D721Med (cell line): Measurements from ENCODE around the gene MCTP2.

Source experiments
- DNase-seq: peaks from one replicate; pipeline ENCODE4 v3.0.0; 2011; ENCODE audit warnings: low spot score; ENCODE audit not compliant: insufficient read length
- FAIRE-seq: peaks from 2 replicates; lab custom pipeline; 2011; peaks lifted over from hg19 to GRCh38; lab: Jason Lieb, UNC
- TF ChIP-seq, protein P1 (sequence below): IDR thresholded peaks from 2 replicates; pipeline ENCODE4 v1.5.1; 2012; ENCODE audit warnings: mild to moderate bottlenecking, control low read depth; ENCODE audit not compliant: insufficient read depth; ENCODE audit errors: missing control alignments

Gene MCTP2

DNA sequence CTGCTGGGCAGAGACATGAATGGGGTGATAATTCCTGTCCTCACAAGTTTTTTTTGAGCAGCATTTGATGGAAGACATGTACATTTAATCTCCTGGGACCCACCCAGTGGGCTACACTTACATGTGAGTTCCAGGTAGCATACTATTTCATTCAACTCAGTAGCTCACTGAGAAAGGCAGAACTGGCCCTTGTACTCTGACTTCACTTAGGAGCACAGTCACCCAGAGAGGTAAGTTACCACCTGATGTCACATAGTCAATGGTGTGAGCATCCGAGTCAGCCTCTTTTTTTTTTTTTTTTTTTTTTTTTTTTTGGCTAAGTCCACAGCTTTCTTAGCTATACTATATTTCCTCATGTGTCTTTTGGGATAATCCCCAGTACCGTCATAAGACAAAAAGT, 32.7 kb upstream of the MCTP2 start:
- TF ChIP-seq, protein P1, sequence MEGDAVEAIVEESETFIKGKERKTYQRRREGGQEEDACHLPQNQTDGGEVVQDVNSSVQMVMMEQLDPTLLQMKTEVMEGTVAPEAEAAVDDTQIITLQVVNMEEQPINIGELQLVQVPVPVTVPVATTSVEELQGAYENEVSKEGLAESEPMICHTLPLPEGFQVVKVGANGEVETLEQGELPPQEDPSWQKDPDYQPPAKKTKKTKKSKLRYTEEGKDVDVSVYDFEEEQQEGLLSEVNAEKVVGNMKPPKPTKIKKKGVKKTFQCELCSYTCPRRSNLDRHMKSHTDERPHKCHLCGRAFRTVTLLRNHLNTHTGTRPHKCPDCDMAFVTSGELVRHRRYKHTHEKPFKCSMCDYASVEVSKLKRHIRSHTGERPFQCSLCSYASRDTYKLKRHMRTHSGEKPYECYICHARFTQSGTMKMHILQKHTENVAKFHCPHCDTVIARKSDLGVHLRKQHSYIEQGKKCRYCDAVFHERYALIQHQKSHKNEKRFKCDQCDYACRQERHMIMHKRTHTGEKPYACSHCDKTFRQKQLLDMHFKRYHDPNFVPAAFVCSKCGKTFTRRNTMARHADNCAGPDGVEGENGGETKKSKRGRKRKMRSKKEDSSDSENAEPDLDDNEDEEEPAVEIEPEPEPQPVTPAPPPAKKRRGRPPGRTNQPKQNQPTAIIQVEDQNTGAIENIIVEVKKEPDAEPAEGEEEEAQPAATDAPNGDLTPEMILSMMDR = no peak
- FAIRE-seq = no peak
- DNase-seq = no peak

DNA sequence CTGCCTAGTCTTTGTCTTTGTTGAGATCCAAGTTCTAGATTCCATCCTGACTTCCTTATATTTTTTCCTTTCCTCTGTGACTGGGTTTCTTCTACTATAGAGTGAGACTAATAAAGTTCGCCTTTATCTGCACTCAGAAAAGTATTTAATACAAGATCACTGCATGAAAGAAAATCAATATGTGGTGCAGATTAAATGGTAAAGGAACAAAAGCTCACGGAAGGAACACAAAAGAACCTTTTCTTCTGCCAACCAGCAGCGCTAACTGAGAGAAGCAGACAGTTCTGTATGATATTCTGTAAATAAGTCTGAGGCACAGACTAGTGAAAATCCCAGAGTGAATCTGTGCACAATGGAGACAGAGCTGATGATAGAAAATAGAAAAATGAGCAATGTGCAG, 31.6 kb upstream of the MCTP2 start:
- FAIRE-seq (no peak), DNase-seq (no peak)
- TF ChIP-seq, protein P1 = no peak

DNA sequence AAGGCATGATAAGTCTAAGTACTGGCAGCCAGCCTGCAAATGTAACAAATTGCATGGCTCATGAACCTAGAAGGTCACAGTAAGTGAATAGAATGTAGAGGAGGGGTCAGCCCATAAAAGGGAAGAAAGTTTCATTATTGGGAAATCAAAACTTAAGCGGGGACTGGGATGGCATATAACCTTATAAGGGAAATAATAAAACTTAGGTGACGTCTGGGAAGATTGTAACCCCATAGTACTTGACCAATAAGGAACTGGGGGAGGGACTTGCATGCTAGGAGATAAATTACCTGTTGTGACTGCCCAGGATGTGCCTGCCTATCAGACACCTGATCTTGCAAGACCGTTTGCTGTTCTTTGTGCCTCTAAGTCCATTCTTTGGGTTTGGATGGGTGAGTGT, 28.1 kb upstream of the MCTP2 start:
- no peak for FAIRE-seq
- DNase-seq = no peak
- TF ChIP-seq, protein P1 = no peak

DNA sequence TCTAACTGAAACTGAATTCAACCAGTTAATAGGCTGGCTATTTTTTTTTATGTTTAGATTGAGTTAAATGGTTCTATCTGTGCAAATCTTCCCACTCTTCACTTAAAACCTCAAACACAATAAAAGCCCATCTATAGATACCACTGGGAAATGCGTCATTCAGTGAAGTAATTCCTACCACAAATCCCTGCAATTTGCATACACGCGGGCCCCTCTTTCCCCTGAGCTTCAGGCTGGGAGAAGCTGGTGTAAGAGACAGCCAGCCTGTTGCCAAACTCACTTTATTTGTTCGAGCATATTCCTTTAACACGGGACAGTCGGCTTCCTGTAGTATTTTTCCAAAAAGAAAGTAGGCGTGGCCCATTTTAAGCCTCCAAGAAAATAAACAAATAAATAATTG, 26.0 kb upstream of the MCTP2 start:
- DNase-seq = no peak
- TF ChIP-seq, protein P1 = no peak

DNA sequence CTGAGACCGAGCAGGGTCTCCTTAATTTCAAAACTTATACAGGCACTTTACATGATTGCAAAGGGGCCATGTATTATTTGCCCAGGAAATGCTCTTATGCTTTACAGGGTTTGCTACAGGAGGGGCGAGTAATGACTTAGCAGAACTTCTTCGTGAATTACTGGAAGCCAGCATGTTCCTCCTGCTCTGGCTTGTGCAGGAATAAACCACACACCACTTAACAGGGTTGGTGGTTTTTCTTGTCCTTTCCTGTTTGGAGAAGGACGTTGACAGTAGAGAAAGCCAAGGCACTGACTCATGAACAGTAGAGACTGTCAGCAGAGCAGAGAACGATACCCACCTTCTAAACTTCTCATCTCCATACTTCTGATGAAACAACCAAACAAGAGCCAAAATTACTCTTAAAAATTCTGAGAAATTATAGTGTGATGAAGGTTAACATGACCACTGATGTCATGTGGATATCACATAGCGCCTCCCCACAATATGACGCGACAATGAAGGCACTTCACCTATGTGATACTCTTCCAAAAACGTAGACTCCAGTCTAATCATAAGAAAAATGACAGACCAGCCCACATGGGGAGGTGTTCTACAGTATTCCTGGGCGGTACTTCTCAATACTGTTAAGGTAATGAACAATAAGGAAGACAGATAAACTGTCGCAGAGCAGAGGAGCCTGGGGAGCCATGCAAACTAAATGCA, 24.7 kb upstream of the MCTP2 start:
- FAIRE-seq = no peak
- no peak for DNase-seq
- TF ChIP-seq, protein P1 = no peak

More for the DNA sequence above, 26.0 kb upstream of the MCTP2 start:
- no peak for FAIRE-seq

DNA sequence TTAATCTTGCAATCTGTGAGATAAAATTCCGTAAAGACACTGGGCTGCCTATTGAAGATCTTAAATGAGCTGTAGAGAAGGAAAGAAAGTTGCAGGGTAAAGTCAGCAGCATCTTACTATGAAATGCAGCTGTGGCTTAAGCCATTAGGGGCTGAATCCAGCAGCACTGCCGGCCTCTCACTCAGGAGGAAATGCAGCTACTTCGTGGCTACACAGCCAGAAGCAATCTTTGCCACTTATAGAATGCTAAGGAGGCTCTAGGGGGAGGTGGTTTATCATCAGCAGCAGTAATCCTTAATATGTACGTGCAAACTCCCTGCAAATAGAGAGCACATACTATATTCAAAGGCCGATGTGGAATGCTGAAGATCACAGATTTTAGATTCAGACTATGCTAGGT, 19.1 kb upstream of the MCTP2 start:
- TF ChIP-seq, protein P1 = no peak
- no peak for FAIRE-seq
- DNase-seq = no peak

DNA sequence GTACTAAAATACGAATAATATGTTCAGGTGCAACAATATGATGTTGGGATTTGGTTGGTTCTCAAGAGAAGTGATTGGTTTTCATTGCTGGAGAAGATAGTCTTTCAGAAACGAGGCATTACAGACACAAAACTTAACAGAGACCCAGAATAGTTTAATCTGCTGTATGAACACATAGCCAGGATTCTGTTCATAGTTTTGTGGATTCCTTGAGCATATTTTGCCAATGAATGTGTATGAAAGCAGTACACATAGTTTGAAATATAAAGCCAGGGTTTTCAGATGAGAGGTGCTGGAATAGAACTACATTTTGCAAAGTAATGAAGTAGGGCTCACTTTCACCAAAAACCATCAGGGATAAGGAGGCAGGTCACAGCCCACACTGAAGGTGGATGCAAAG, 5.7 kb upstream of the MCTP2 start:
- FAIRE-seq (no peak), DNase-seq (no peak)
- TF ChIP-seq, protein P1 = no peak
